K562 (cell line): ENCODE measurements around the gene ARHGEF17. TPM values are rescaled to one million over a fixed set of nuclear protein-coding genes. Genes with fewer than 3 reads are reported as not detected.

Experiments used
- ATAC-seq: fragments of 200-7000 bp; cut with Tn5 transposase; 3 replicates; pipeline ENCODE4 v1.9.1; 2020; ENCODE audit warnings: moderate library complexity
- BruUV-seq: library from RNA; stranded (reverse); fragments of 400-500 nt; replicated peaks from 2 replicates; lab custom pipeline; 2021; lab: Mats Ljungman, UMichigan
- CTCF ChIA-PET: fragments of 300-600 bp; formaldehyde crosslinking; extraction: SDS; loops from one replicate; lab custom pipeline; 2021; ENCODE audit warnings: low intra/inter-chr PET ratio; lab: Yijun Ruan, JAX
- POLR2A ChIA-PET: fragments of 300-600, 350-650 bp; sonication (Branson Sonifier 250); formaldehyde crosslinking; extraction: SDS; loops from one replicate; lab custom pipeline; 2021; ENCODE audit warnings: antibody characterized with exemption, inconsistent platforms; lab: Yijun Ruan, JAX
- DNase-seq, 4 experiments: peaks; one replicate each; pipeline versions ENCODE4 v3.0.0 to v3.0.0-alpha.2; 2011 to 2018; ENCODE audit warnings: low spot score in 3 of 4, mixed read lengths in 3 of 4; ENCODE audit errors: extremely low read depth in 1 of 4
- FAIRE-seq: peaks from 2 replicates; lab custom pipeline; 2011; peaks lifted over from hg19 to GRCh38; lab: Jason Lieb, UNC
- H2AFZ ChIP-seq: 2 replicates; pipeline ENCODE4 v1.6.0; 2011; ENCODE audit warnings: low read depth, low read length, control low read depth, inconsistent platforms
- H3K27ac ChIP-seq: fragments of 200-600 bp; 3 replicates; pipeline ENCODE4 v1.8.0; 2011; ENCODE audit warnings: low read depth, mild to moderate bottlenecking, control low read depth, inconsistent platforms, low read length, moderate library complexity, mixed read lengths; ENCODE audit errors: extremely low read depth
- H3K27me3 ChIP-seq, 2 experiments: fragments of 300-600 bp in 1 of 2; 2 replicates in 1 of 2; 3 replicates in 1 of 2; pipeline versions ENCODE4 v1.6.0 to v1.8.0; 2011; ENCODE audit warnings: inconsistent platforms in 2 of 2, low read length in 2 of 2, mild to moderate bottlenecking in 1 of 2, mixed read lengths in 1 of 2, moderate library complexity in 1 of 2; ENCODE audit not compliant: control insufficient read depth in 2 of 2, insufficient read depth in 2 of 2
- H3K36me3 ChIP-seq: fragments of 300-600 bp; 3 replicates; pipeline ENCODE4 v1.8.0; 2011; ENCODE audit warnings: mild to moderate bottlenecking, low read length, inconsistent platforms; ENCODE audit not compliant: control insufficient read depth, insufficient read depth
- H3K4me1 ChIP-seq, 2 experiments: fragments of 200-600 bp in 1 of 2; replicated peaks in 1 of 2; 2 replicates in 1 of 2; 3 replicates in 1 of 2; pipeline versions ENCODE4 v1.5.1 to v1.8.0; 2011; ENCODE audit warnings: inconsistent platforms in 2 of 2, low read length in 2 of 2, mild to moderate bottlenecking in 1 of 2, mixed read lengths in 1 of 2, moderate library complexity in 1 of 2; ENCODE audit not compliant: control insufficient read depth in 2 of 2, insufficient read depth in 2 of 2
- H3K4me2 ChIP-seq: 2 replicates; pipeline ENCODE4 v1.6.1; 2011; ENCODE audit warnings: low read length, control low read depth, inconsistent platforms, mixed read lengths; ENCODE audit not compliant: insufficient read depth
- H3K4me3 ChIP-seq: fragments of 200-600 bp; sonication (generic), shearing (Covaris generic); 2 replicates; pipeline ENCODE4 v1.5.1; 2016; ENCODE audit warnings: control low read depth, inconsistent platforms
- H3K79me2 ChIP-seq: fragments of 200-600 bp; 3 replicates; pipeline ENCODE4 v1.8.0; 2011; ENCODE audit warnings: low read length, inconsistent platforms; ENCODE audit not compliant: control insufficient read depth, insufficient read depth
- H3K9ac ChIP-seq, 2 experiments: 2 replicates each; pipeline versions ENCODE4 v1.6.0 to v1.6.1; 2011; ENCODE audit warnings: low read depth in 2 of 2, low read length in 2 of 2, control low read depth in 1 of 2, inconsistent platforms in 1 of 2, mild to moderate bottlenecking in 1 of 2, mixed read lengths in 1 of 2; ENCODE audit not compliant: insufficient read depth in 1 of 2
- H3K9me1 ChIP-seq: one replicate; pipeline ENCODE4 v1.6.0; 2011; ENCODE audit warnings: inconsistent platforms, mild to moderate bottlenecking, low read length, moderate library complexity; ENCODE audit not compliant: control insufficient read depth, insufficient read depth
- H3K9me3 ChIP-seq: replicated peaks from 2 replicates; pipeline ENCODE4 v1.5.1; 2011; ENCODE audit warnings: low read depth, low read length, inconsistent platforms; ENCODE audit not compliant: control insufficient read depth, insufficient read depth
- H4K20me1 ChIP-seq: replicated peaks from 2 replicates; pipeline ENCODE4 v1.6.1; 2011; ENCODE audit warnings: low read length, inconsistent platforms, mixed read lengths; ENCODE audit not compliant: control insufficient read depth, insufficient read depth
- ATF6 ChIP-seq: sonication (generic); formaldehyde crosslinking; IDR thresholded peaks from 2 replicates; pipeline ENCODE4 v1.4.0; 2020; ENCODE audit warnings: mild to moderate bottlenecking, missing genetic modification reagents
- CBX3 ChIP-seq, 2 experiments: IDR thresholded peaks; 1 replicate in 1 of 2; 2 replicates in 1 of 2; pipeline ENCODE4 v1.6.1; 2012; ENCODE audit warnings: inconsistent platforms in 2 of 2, low read length in 2 of 2, borderline replicate concordance in 1 of 2, control low read depth in 1 of 2
- CC2D1A ChIP-seq: fragments of 450-650 bp; IDR thresholded peaks from 2 replicates; pipeline ENCODE4 v1.6.1; 2017; ENCODE audit warnings: mild to moderate bottlenecking
- CTCFL ChIP-seq: IDR thresholded peaks from 2 replicates; pipeline ENCODE4 v1.6.1; 2011; ENCODE audit warnings: borderline replicate concordance, low read depth, mild to moderate bottlenecking, moderate library complexity, low read length; ENCODE audit not compliant: insufficient read depth, poor library complexity, severe bottlenecking
- ESRRA ChIP-seq: fragments of 450-650 bp; IDR thresholded peaks from 2 replicates; pipeline ENCODE4 v1.6.1; 2014; ENCODE audit warnings: low read depth, mild to moderate bottlenecking, moderate library complexity, borderline replicate concordance
- KDM1A ChIP-seq, 2 experiments: fragments of 450-650 bp; IDR thresholded peaks; 2 replicates each; pipeline ENCODE4 v1.6.1; 2016; ENCODE audit warnings: mild to moderate bottlenecking in 2 of 2
- MLX ChIP-seq, 2 experiments: fragments of 450-650 bp in 1 of 2; sonication (generic) in 1 of 2; formaldehyde crosslinking; conservative IDR thresholded peaks; 2 replicates each; pipeline versions ENCODE4 v1.4.0 to v1.8.1; 2020 to 2022; ENCODE audit warnings: mild to moderate bottlenecking in 1 of 2, missing genetic modification reagents in 1 of 2
- MYC ChIP-seq, 2 experiments: fragments of 250-450 bp in 1 of 2; sonication (Bioruptor Pico) in 1 of 2; IDR thresholded peaks; 2 replicates each; pipeline versions ENCODE4 v1.5.1 to v1.6.1; 2012 to 2021; ENCODE audit warnings: low read depth in 2 of 2, borderline replicate concordance in 1 of 2, improper control_type of control experiment in 1 of 2, low read length in 1 of 2, mild to moderate bottlenecking in 1 of 2, moderate library complexity in 1 of 2
- PTTG1 ChIP-seq: fragments of 450-650 bp; IDR thresholded peaks from 2 replicates; pipeline ENCODE4 v1.6.1; 2016; ENCODE audit warnings: low read depth, mild to moderate bottlenecking, missing genetic modification characterization, missing compliant biosample characterization
- RAD21 ChIP-seq, 2 experiments: fragments of 250-450 bp in 1 of 2; fragments of 450-650 bp in 1 of 2; sonication (Bioruptor Pico) in 1 of 2; formaldehyde crosslinking in 1 of 2; IDR thresholded peaks in 1 of 2; conservative IDR thresholded peaks in 1 of 2; 2 replicates each; pipeline versions ENCODE4 v1.4.0 to v1.8.0; 2020 to 2022; ENCODE audit warnings: mild to moderate bottlenecking in 2 of 2, moderate library complexity in 1 of 2
- RBM14 ChIP-seq: fragments of 200-400 bp; formaldehyde crosslinking; IDR thresholded peaks from 2 replicates; pipeline ENCODE4 v1.6.1; 2018; ENCODE audit warnings: low read depth, mild to moderate bottlenecking, low read length, moderate library complexity, borderline replicate concordance; ENCODE audit not compliant: insufficient read depth
- RCOR1 ChIP-seq, 2 experiments: IDR thresholded peaks; 2 replicates each; pipeline ENCODE4 v1.6.1; 2012; ENCODE audit warnings: low read depth in 2 of 2, low read length in 2 of 2, borderline replicate concordance in 1 of 2, improper control_type of control experiment in 1 of 2
- SMC3 ChIP-seq: conservative IDR thresholded peaks from 2 replicates; pipeline ENCODE4 v1.6.1; 2011; ENCODE audit warnings: low read depth, low read length, improper control_type of control experiment; ENCODE audit not compliant: insufficient read depth
- SPI1 ChIP-seq: IDR thresholded peaks from 2 replicates; pipeline ENCODE4 v1.6.1; 2011; ENCODE audit warnings: low read depth, low read length, control low read depth, borderline replicate concordance
- ZNF354B ChIP-seq: fragments of 250-450 bp; sonication (Bioruptor Pico); IDR thresholded peaks from 2 replicates; pipeline ENCODE4 v1.4.0; 2020
- ZNF551 ChIP-seq: fragments of 250-450 bp; sonication (Bioruptor Pico); IDR thresholded peaks from 2 replicates; pipeline ENCODE4 v1.5.0; 2021; ENCODE audit warnings: mild to moderate bottlenecking, moderate library complexity
- WGBS: fragments of 100-300 bp; shearing (Covaris generic); methylation state at CpG from one replicate; pipeline ENCODE4 v1.1.6; 2016; ENCODE audit warnings: low coverage, mixed read lengths; ENCODE audit not compliant: insufficient coverage; ENCODE audit errors: missing lambda C conversion rate; 5-methylcytosine and 5-hydroxymethylcytosine counted together
- in situ Hi-C: fragments of 300-500 bp; cut with MboI; formaldehyde crosslinking; loops from 4 replicates; pipeline ENCODE4 v1.15.0; 2018; ENCODE audit warnings: inconsistent platforms, mixed read lengths
- intact Hi-C: fragments of 100-400 bp; cut with micrococcal nuclease; formaldehyde crosslinking; loops from 2 replicates; pipeline ENCODE4 v1.14.2; 2022
- polyA plus RNA-seq, 8 experiments: library from polyadenylated mRNA; depleted of rRNA in 4 of 8; stranded (reverse) in 5 of 8; unstranded in 3 of 8; fragments of >200 nt; fragmentation: Nextera tagmentation in 2 of 8; fragmentation: Illumina TruSeq in 1 of 8; extraction: Ambion mirVana in 2 of 8; extraction: Trizol in 1 of 8; gene quantifications; 2 replicates each; pipeline versions ENCODE4 v1.2.1 to v1.2.3, GENCODE V29; 2011 to 2014; ENCODE audit warnings: inconsistent platforms in 1 of 8, missing spikeins in 1 of 8
- total RNA-seq, 7 experiments: library from RNA; depleted of rRNA in 6 of 7; stranded (reverse); fragments of >200 nt in 6 of 7; fragmentation: Illumina TruSeq in 2 of 7; extraction: Trizol in 2 of 7; gene quantifications; 2 replicates each; pipeline versions ENCODE4 v1.2.1 to v1.2.3, GENCODE V29; 2011 to 2021; ENCODE audit warnings: low replicate concordance in 1 of 7

ARHGEF17 gene
- total and polyA plus RNA-seq, 9 of the 15 experiments (the other 6 are each of a cell fraction or from before 2014, with no cell fraction given), result 0.04 to 0.68 (median 0.10) TPM; not detected in 2

GRCh38 chr11:73404048-73404447 lies 96.0 kb downstream of the ARHGEF17 start:
- H3K9me3 ChIP-seq, result no peaks in the 10 kb centered on the region
- peak; percentile 57 to 76 (median 66) for DNase-seq
- no peak overlapping the region for H3K4me2 ChIP-seq
- ChIA-PET CTCF (interaction anchor here (1.0 to 3.6 kb wide), 2 partner anchors 257 to 1167 kb away, joined by 3 to 37 read pairs; no protein-coding TSS in a partner anchor), POLR2A (no interaction called here)
- no TSS peak for BruUV-seq
- intact Hi-C loops, result loop anchor here (1.0 kb wide), 1 partner anchor 257 kb away; no protein-coding TSS in a partner anchor
- H2AFZ ChIP-seq, result peak overlapping the region; percentile 42; the same call in 1 of the 2 replicates
- FAIRE-seq, result peak; percentile 91
- H3K79me2 ChIP-seq, result no peaks in the 10 kb centered on the region
- H3K9ac ChIP-seq, result no peak overlapping the region
- no peak overlapping the region for H3K27ac ChIP-seq
- no peak overlapping the region for H3K4me3 ChIP-seq
- H3K36me3 ChIP-seq, result no peaks in the 10 kb centered on the region
- peak; percentile 94 for ATAC-seq
- no peaks in the 10 kb centered on the region for H3K9me1 ChIP-seq
- peaks cover under 1% of the 10 kb centered on the region; the same call in 1 of the 2 replicates for H4K20me1 ChIP-seq
- whole genome bisulfite sequencing, result 34% methylated on average over 4 of the region's 4 CpGs
- in situ Hi-C loops, result loop anchor here (5.0 kb wide), 1 partner anchor 253 kb away; no protein-coding TSS in a partner anchor
- H3K4me1 ChIP-seq, result peaks cover 5 to 9% of the 10 kb centered on the region in 2 experiments; a peak in 4 of 5 replicates
- no peaks in the 10 kb centered on the region for H3K27me3 ChIP-seq
- TF ChIP-seq RAD21 (CRISPR knock-in tag; conservative IDR thresholded peaks at IDR 0.05 in 1 of 2, IDR thresholded peaks at IDR 0.05 in 1 of 2), result peak; percentile 59 to 83
- no peak for TF ChIP-seq KDM1A (IDR thresholded peaks at IDR 0.05)
- TF ChIP-seq ZNF551 (CRISPR knock-in tag), result no peak
- TF ChIP-seq RCOR1 (IDR thresholded peaks at IDR 0.05; ENCODE audit: borderline replicate concordance in 1 of 2, low read depth in 2 of 2, low read length in 2 of 2), result 0 out of 4 replicates have a peak, but pooled peaks of 1 of the 2 experiments have one; percentile 31
- TF ChIP-seq MYC (IDR thresholded peaks at IDR 0.05; ENCODE audit: low read depth, low read length), result peak; percentile 78
- no peak for TF ChIP-seq MYC (CRISPR knock-in tag; IDR thresholded peaks at IDR 0.05; ENCODE audit: borderline replicate concordance, low read depth)
- no peak for TF ChIP-seq ATF6
- no peak for TF ChIP-seq ZNF354B (CRISPR knock-in tag)
- 0 out of 2 replicates have a peak, but pooled peaks have one; percentile 25 for TF ChIP-seq CC2D1A
- peak; percentile 93 for TF ChIP-seq CTCFL
- TF ChIP-seq ESRRA, result peak; percentile 96
- TF ChIP-seq PTTG1 (tag), result no peak
- TF ChIP-seq RBM14, result no peak
- TF ChIP-seq MLX (CRISPR knock-in tag; conservative IDR thresholded peaks at IDR 0.05), result no peak
- 0 out of 3 replicates have a peak, but pooled peaks of 1 of the 2 experiments have one; percentile 26 for TF ChIP-seq CBX3 (IDR thresholded peaks at IDR 0.05; ENCODE audit: borderline replicate concordance in 1 of 2, low read length in 2 of 2)
- peak; percentile 41; the same call in 1 of the 2 replicates for TF ChIP-seq SPI1
- TF ChIP-seq SMC3, result peak; percentile 64; the same call in 1 of the 2 replicates
